SU-DHL-6 (cell line): ENCODE results near the gene ATG13.

Experiments
- CTCF ChIP-seq: fragments of 200-600 bp; sonication (generic); IDR thresholded peaks from one replicate; pipeline ENCODE4 v1.5.1; 2017; ENCODE audit warnings: antibody characterized with exemption, mild to moderate bottlenecking, low read length, moderate library complexity; ENCODE audit not compliant: insufficient read depth, poor library complexity, severe bottlenecking
- EZH2phosphoT487 ChIP-seq: fragments of 200-600 bp; sonication (generic), shearing (Covaris generic); conservative IDR thresholded peaks from 2 replicates; pipeline ENCODE4 v1.6.1; 2018; ENCODE audit warnings: mild to moderate bottlenecking, antibody characterized with exemption, low read length, moderate library complexity, mixed read lengths

- TF ChIP-seq EZH2phosphoT487: no peak
- no peak for TF ChIP-seq CTCF
Observed at GRCh38 chr11:46672381-46672839, 55.1 kb downstream of the ATG13 start.
